Erythroblast (primary cell): ENCODE results near the gene TMEM80.
A peak's percentile ranks its signal among the peaks of the same experiment; 100 is the strongest.

Experiments
- DNase-seq, 2 experiments: peaks; one replicate each; lab custom pipeline; 2025; lab: John Stamatoyannopoulos, UW
- GATA1 ChIP-seq: IDR thresholded peaks from 2 replicates; pipeline ENCODE4 v1.6.1; 2011; ENCODE audit warnings: low read depth, mild to moderate bottlenecking, control low read depth, low read length, moderate library complexity
- POLR2A ChIP-seq: IDR thresholded peaks from 2 replicates; pipeline ENCODE4 v1.6.1; 2011; ENCODE audit warnings: mild to moderate bottlenecking, low read length

Gene TMEM80

DNA sequence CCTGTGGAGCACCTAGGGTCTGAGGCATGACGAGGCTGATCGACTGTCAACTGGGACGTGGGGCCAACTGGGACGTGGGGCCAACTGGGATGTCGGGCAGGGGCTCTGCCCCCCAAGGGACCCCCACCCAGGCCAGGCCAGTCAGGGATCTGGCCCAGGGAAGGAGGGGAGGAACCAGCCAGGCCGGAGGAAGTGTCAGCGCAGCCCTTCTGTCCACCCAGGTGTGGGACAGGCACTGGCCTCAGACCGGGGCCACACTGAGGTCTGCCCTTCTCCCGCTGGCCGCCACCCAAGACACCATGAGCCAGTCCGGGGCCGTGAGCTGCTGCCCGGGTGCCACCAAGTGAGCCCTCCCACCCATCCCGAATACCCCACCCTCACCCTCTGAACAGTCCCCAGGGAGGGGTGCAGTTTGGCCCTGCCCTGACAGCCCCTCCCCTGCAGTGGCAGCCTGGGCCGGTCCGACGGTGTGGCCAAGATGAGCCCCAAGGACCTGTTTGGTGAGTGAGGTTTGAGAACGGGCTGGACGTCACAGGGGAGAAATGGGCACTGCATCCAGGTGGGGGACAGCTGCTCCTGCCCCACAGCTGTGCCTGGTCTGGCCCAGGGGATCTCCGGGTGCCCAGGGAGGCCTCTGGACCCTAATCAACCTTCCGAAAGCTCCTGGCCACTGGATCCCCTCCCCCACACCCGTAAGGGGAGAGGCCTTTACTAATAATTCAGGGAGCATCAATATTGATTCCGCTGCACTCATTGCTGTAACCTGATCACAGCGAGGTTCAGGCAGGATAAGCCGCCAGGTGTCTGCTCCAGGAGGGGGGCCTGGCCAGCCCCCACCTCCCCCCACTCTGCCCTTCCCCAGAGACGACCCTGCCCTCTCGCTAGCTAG lies 13.7 kb downstream of the TMEM80 start:
- DNase-seq: no peak
- TF ChIP-seq GATA1 (no peak), POLR2A (no peak)

DNA sequence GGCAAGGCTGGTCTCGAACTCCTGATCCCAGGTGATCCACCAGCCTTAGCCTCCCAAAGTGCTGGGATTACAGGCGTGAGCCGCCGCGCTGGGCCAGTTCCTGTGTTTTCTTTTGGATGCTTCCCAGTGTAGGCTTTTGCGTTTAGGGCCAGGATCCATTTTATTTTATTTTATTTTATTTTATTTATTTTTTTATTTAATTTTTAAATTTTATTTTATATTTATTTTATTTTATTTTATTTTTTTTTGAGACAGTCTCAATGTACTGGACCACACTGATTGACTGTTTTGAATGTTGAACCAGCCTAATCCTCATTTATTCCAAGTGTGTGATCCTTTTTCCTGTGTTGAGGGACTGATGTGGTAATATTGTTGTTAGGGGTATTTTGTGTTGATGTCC lies 18.8 kb downstream of the TMEM80 start:
- DNase-seq: no peak

GRCh38 chr11:719214-720016 lies 23.8 kb downstream of the TMEM80 start:
- TF ChIP-seq GATA1 (no peak), POLR2A (no peak)
- DNase-seq: no peak

More for the DNA sequence above, 18.8 kb downstream of the TMEM80 start:
- no peak for TF ChIP-seq POLR2A
- TF ChIP-seq GATA1: no peak

- no peak for DNase-seq
- no peak for TF ChIP-seq GATA1
- no peak for TF ChIP-seq POLR2A
These were observed 24.5 kb downstream of the TMEM80 start for GRCh38 chr11:720017-720641.

GRCh38 chr11:720642-721246 lies 25.1 kb downstream of the TMEM80 start:
- TF ChIP-seq POLR2A (no peak), GATA1 (no peak)
- DNase-seq: no peak

DNA sequence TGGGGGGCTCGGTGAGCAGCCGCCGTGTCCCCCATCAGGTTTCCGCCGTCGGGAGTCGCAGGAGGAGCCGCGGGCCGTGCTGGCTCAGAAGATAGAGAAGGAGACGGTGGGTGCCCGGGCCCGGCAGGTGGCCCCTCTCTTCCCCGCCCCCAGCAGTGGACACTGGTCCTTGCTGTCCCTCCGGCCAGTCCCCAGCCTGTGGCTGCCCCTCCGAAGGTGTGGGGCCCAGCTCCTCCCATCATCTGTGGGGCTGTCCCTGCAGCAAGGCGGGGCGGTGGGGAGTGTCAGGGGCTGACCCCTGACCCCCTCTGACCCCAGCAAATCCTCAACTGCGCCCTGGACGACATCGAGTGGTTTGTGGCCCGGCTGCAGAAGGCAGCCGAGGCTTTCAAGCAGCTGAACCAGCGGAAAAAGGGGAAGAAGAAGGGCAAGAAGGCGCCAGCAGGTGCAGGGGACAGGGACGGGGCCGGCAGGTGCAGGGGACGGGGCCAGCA lies 25.7 kb downstream of the TMEM80 start:
- DNase-seq: no peak
- TF ChIP-seq GATA1 (no peak), POLR2A (no peak)

DNA sequence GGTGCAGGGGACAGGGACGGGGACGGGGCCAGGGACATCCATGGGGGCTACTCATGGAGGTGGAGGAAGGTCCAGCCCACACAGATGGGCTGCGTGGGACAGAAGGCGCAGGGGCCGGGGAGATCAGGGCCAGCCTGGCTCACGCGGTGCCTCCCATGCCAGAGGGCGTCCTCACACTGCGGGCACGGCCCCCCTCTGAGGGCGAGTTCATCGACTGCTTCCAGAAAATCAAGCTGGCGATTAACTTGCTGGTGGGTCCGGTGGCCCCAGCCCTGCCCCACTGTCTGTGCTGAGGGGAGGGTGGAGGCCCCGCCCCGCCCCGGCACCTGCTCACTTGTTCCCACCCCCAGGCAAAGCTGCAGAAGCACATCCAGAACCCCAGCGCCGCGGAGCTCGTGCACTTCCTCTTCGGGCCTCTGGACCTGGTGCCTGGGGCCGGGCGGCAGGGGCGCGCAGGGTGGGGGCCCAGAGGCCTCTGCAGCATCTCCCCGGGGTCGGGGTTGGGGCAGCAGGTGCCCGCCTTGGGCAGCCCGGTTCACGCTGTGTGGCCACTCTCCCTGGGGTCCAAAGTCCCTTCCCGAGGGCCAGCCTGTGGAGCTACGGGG lies 26.2 kb downstream of the TMEM80 start:
- no peak for DNase-seq
- TF ChIP-seq GATA1 (no peak), POLR2A (no peak)

GRCh38 chr11:722346-722811 lies 26.8 kb downstream of the TMEM80 start:
- TF ChIP-seq POLR2A (no peak), GATA1 (no peak)

DNA sequence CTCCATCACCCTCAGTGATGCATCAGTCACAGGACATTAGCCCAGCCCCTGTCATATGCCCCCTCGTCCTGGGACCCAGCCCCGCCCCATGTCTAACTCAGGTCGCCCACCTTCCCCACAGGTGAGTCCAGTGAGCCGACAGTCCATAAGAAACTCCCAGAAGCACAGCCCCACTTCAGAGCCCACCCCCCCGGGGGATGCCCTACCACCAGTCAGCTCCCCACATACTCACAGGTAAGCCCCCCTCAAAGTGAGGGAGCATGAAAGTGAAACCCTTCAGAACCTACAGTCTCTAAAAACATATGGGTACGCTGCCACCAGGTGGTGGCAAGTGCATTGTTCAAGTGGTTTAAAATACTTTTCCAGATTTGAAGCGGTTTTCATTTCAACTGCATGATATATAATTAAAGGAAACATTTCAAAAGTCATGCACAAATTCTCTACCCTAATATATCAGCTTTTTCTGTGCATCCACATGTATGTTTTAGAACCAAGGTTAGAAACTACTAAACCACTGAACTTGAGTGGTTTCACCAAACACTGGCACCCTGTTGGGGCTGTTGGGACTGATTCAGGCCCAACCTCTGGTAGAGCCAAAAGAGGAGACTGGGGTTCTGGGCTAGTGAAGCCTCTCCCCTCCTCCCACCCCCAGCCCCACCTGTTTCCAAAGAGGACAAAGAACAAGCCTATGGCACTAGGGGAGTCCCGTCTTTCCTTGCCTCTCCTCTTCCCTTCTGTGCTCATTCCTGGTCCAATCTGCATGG lies 27.7 kb downstream of the TMEM80 start:
- no peak for TF ChIP-seq POLR2A
- no peak for TF ChIP-seq GATA1
- peak; percentile 71 to 84 for DNase-seq

More at GRCh38 chr11:722346-722811, 26.8 kb downstream of the TMEM80 start:
- DNase-seq: no peak

DNA sequence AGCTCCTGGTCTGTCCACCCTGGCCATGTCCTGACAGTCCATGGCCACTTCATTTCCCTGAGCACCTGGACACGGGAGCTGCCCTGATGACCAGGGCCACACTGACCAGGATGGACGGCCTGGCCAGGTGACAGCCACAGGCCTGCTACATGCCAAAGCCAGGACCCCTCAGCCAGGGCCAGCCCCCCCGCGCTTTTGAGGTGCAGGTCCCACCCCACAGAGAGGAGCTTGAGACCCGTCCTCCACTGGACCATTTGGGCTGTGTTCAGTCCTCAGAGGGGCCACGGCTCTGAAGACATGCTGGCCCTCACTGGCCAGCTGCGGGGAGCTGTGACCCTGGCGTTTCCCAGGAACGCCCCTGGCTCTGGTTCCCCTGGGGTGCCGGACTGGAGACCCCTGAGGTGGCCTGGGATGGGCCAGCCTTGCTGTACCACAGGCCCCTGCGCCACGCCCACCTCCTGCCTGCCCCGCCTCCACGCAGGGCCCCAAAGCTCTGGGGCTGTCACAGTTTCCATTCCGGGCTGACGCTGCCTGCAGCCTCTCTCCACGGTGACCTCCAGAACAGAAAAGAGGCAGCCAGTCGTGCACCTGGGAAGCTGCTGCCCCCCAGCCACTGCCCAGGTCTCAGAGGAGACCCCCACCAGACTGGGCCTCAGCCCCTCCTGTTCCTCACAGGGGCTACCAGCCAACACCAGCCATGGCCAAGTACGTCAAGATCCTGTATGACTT lies 28.6 kb downstream of the TMEM80 start:
- DNase-seq: no peak
- no peak for TF ChIP-seq GATA1
- no peak for TF ChIP-seq POLR2A

- DNase-seq: no peak
- TF ChIP-seq GATA1 (no peak), POLR2A (no peak)
These were observed 29.3 kb downstream of the TMEM80 start for GRCh38 chr11:724778-725386.
